DOHH2 (cell line): Measurements from ENCODE around the gene ACTN4.

Experiments
- CTCF ChIP-seq: fragments of 200-600 bp; sonication (generic); IDR thresholded peaks from one replicate; pipeline ENCODE4 v1.5.1; 2014; ENCODE audit warnings: antibody characterized with exemption, mild to moderate bottlenecking, low read depth, low read length; ENCODE audit not compliant: poor library complexity, severe bottlenecking
- EZH2phosphoT487 ChIP-seq: fragments of 200-600 bp; sonication (generic); IDR thresholded peaks from 2 replicates; pipeline ENCODE4 v1.6.1; 2017; ENCODE audit warnings: borderline replicate concordance, mild to moderate bottlenecking, antibody characterized with exemption, low read length, moderate library complexity, mixed read lengths

- no peak for TF ChIP-seq CTCF
- no peak for TF ChIP-seq EZH2phosphoT487
Measured at GRCh38 chr19:38723606-38723965, 76.1 kb downstream of the ACTN4 start.
